Upper lobe of left lung (tissue), 6 donors: ENCODE data around the gene S1PR5. TPM values are rescaled to one million over a fixed set of nuclear protein-coding genes. Genes with fewer than 3 reads are reported as not detected.
A peak's percentile ranks its signal among the peaks of the same experiment; 100 is the strongest.

Experiments used
- ATAC-seq, 2 donors: fragments of 200-7000 bp; cut with Tn5 transposase; one replicate each; pipeline ENCODE4 v1.9.1; 2022; ENCODE audit warnings: mild to moderate bottlenecking in 2 of 2, moderate library complexity in 2 of 2; ENCODE audit not compliant: low FRiP score in 2 of 2
- DNase-seq, 2 donors: peaks; one replicate each; pipeline ENCODE4 v3.0.0-alpha.2; 2019 to 2020
- H3K27ac ChIP-seq, 4 donors: fragments of 200-600 bp; sonication (generic); one replicate each; pipeline ENCODE4 v1.5.1; 2016 to 2019
- H3K27me3 ChIP-seq, 4 donors: fragments of 200-600 bp; sonication (generic); one replicate each; pipeline ENCODE4 v1.5.1; 2017 to 2019
- H3K36me3 ChIP-seq, 4 donors: fragments of 200-600 bp; sonication (generic); one replicate each; pipeline ENCODE4 v1.5.1; 2016 to 2019
- H3K4me1 ChIP-seq, 4 donors: fragments of 200-600 bp; sonication (generic); one replicate each; pipeline ENCODE4 v1.5.1; 2018 to 2019
- H3K4me3 ChIP-seq, 4 donors: fragments of 200-600 bp; sonication (generic); one replicate each; pipeline ENCODE4 v1.5.1; 2017 to 2019; ENCODE audit warnings: mild to moderate bottlenecking in 2 of 4, moderate library complexity in 1 of 4
- H3K9me3 ChIP-seq, 4 donors: fragments of 200-600 bp; sonication (generic); one replicate each; pipeline ENCODE4 v1.5.1; 2018 to 2019
- CTCF ChIP-seq, 6 experiments: fragments of 450-650 bp in 4 of 6; fragments of 200-600 bp in 2 of 6; sonication (generic) in 2 of 6; IDR thresholded peaks; one replicate each; pipeline ENCODE4 v1.5.1; 2016 to 2019; ENCODE audit warnings: antibody characterized with exemption in 6 of 6
- EP300 ChIP-seq, 4 donors: sonication (generic); formaldehyde crosslinking; IDR thresholded peaks; one replicate each; pipeline ENCODE4 v1.5.1; 2017; ENCODE audit warnings: antibody characterized with exemption in 4 of 4, control low read depth in 2 of 4
- POLR2A ChIP-seq, 4 donors: fragments of 450-650 bp; IDR thresholded peaks; one replicate each; pipeline ENCODE4 v1.5.1; 2016 to 2017; ENCODE audit warnings: antibody characterized with exemption in 4 of 4, mild to moderate bottlenecking in 2 of 4
- POLR2AphosphoS5 ChIP-seq, 2 donors: sonication (generic); formaldehyde crosslinking; IDR thresholded peaks; one replicate each; pipeline ENCODE4 v1.5.1; 2017; ENCODE audit warnings: antibody characterized with exemption in 2 of 2
- WGBS, 2 donors: methylation state at CpG; one replicate each; pipeline ENCODE4 v1.1.5; 2017 to 2018; 5-methylcytosine and 5-hydroxymethylcytosine counted together
- total RNA-seq, 6 donors: library from RNA; depleted of rRNA in 4 of 6; stranded (reverse); fragments of >200 nt in 4 of 6; gene quantifications; one replicate each; pipeline versions ENCODE4 v1.1.0 to v1.2.1, GENCODE V29; 2016 to 2021
- donor health status: DM: no; HTN: no; CAD: no; lungs with moderate emphysema.
- donor health status: DM: no; HTN: yes; CAD: no; lungs with severe emphysema.

S1PR5 gene
- total RNA-seq, 6 donors from 2014 or later: 0.49 to 2.7 (median 1.8) TPM

- 78 to 79% methylated on average over 15 of the region's 15 CpGs for WGBS, 2 donors
- Histone ChIP-seq H3K36me3 (no peaks in the 10 kb centered on the region), H3K9me3 (no peaks in the 10 kb centered on the region), H3K4me3 (no peak overlapping the region), H3K27ac (no peak overlapping the region), H3K4me1 (peaks cover 14 to 24% (median 19%) of the 10 kb centered on the region in 4 donors), H3K27me3 (peaks cover 3 to 25% (median 17%) of the 10 kb centered on the region in 4 donors)
- TF ChIP-seq POLR2A (IDR thresholded peaks at IDR 0.05): no peak
- TF ChIP-seq EP300 (IDR thresholded peaks at IDR 0.05): no peak
- TF ChIP-seq CTCF (IDR thresholded peaks at IDR 0.05): no peak
- TF ChIP-seq POLR2AphosphoS5 (IDR thresholded peaks at IDR 0.05): no peak
- ATAC-seq (no peak), DNase-seq (peak in 1 of 2 donors; percentile 49)
Observed at GRCh38 chr19:10520652-10521318, 3.5 kb upstream of the S1PR5 start.

GRCh38 chr19:10519421-10519820, 2.2 kb upstream of the S1PR5 start:
- Histone ChIP-seq H3K4me1 (peaks cover 16 to 29% (median 20%) of the 10 kb centered on the region in 4 donors), H3K9me3 (no peaks in the 10 kb centered on the region), H3K27ac (no peak overlapping the region), H3K4me3 (no peak overlapping the region), H3K27me3 (peaks cover 3 to 33% (median 23%) of the 10 kb centered on the region in 4 donors), H3K36me3 (no peaks in the 10 kb centered on the region)
- ATAC-seq (no peak), DNase-seq (no peak)
- 73 to 78% methylated on average over 7 of the region's 7 CpGs for WGBS, 2 donors
- no peak for TF ChIP-seq CTCF (IDR thresholded peaks at IDR 0.05)
- no peak for TF ChIP-seq POLR2A (IDR thresholded peaks at IDR 0.05)
- no peak for TF ChIP-seq POLR2AphosphoS5 (IDR thresholded peaks at IDR 0.05)
- no peak for TF ChIP-seq EP300 (IDR thresholded peaks at IDR 0.05)

GRCh38 chr19:10518444-10519361, 1.5 kb upstream of the S1PR5 start:
- 12 to 17% methylated on average over 21 to 31 of the region's 33 CpGs for WGBS, 2 donors
- Histone ChIP-seq H3K36me3 (no peaks in the 10 kb centered on the region), H3K27ac (peak overlapping the region in 1 of 4 donors; percentile 30), H3K4me3 (peak overlapping the region in 1 of 4 donors; percentile 6), H3K4me1 (peaks cover 17 to 36% (median 22%) of the 10 kb centered on the region in 4 donors), H3K27me3 (peaks cover 3 to 40% (median 30%) of the 10 kb centered on the region in 4 donors), H3K9me3 (no peaks in the 10 kb centered on the region)
- ATAC-seq (no peak), DNase-seq (peak in 1 of 2 donors; percentile 59)
- TF ChIP-seq CTCF (IDR thresholded peaks at IDR 0.05) (no peak), POLR2AphosphoS5 (IDR thresholded peaks at IDR 0.05) (no peak)

- Histone ChIP-seq H3K9me3 (no peaks in the 10 kb centered on the region), H3K4me1 (peaks cover 17 to 38% (median 22%) of the 10 kb centered on the region in 4 donors), H3K27me3 (peaks cover 3 to 46% (median 31%) of the 10 kb centered on the region in 4 donors), H3K27ac (peak overlapping the region in 1 of 4 donors; percentile 36), H3K4me3 (peak overlapping the region in 3 of 4 donors; percentile 24 to 40 (median 39)), H3K36me3 (no peaks in the 10 kb centered on the region)
- TF ChIP-seq POLR2AphosphoS5 (IDR thresholded peaks at IDR 0.05): no peak
- TF ChIP-seq EP300 (IDR thresholded peaks at IDR 0.05): no peak
- TF ChIP-seq POLR2A (IDR thresholded peaks at IDR 0.05): no peak
- no peak for TF ChIP-seq CTCF (IDR thresholded peaks at IDR 0.05)
- ATAC-seq (peak; percentile 15 to 50), DNase-seq (peak in 1 of 2 donors; percentile 73)
- WGBS, 2 donors: 1% methylated on average over 21 to 26 of the region's 27 CpGs
Observed at GRCh38 chr19:10517760-10518443, 655 bp upstream of the S1PR5 start.
